Adrenal gland (tissue), 12 donors: ENCODE data around the gene VAPB. TPM values are rescaled to one million over a fixed set of nuclear protein-coding genes. Genes with fewer than 3 reads are reported as not detected.

Experiments
- DNase-seq, 7 donors: peaks; one replicate each; pipeline ENCODE4 v3.0.0-alpha.2; 2019 to 2020
- H3K27ac ChIP-seq, 5 donors: fragments of 200-600 bp; sonication (generic) in 4 of 5; 1 replicate in 3 of 5; 2 replicates in 2 of 5; pipeline versions ENCODE4 v1.5.1 to v1.8.0; 2016 to 2020; ENCODE audit warnings: mild to moderate bottlenecking in 1 of 5
- H3K27me3 ChIP-seq: fragments of 200-600 bp; 2 replicates; pipeline ENCODE4 v1.8.0; 2021
- H3K36me3 ChIP-seq, 2 donors: fragments of 200-600 bp; replicated peaks in 1 of 2; 1 replicate in 1 of 2; 2 replicates in 1 of 2; pipeline versions ENCODE4 v1.5.1 to v1.8.0; 2018 to 2022
- H3K4me1 ChIP-seq, 2 donors: fragments of 200-600 bp; replicated peaks in 1 of 2; 1 replicate in 1 of 2; 2 replicates in 1 of 2; pipeline versions ENCODE4 v1.5.1 to v1.8.0; 2018 to 2021
- H3K4me3 ChIP-seq, 4 donors: fragments of 200-600 bp; sonication (generic) in 3 of 4; one replicate each; pipeline ENCODE4 v1.5.1; 2016 to 2018
- H3K9me3 ChIP-seq, 3 donors: fragments of 200-600 bp; sonication (generic) in 1 of 3; replicated peaks in 1 of 3; 1 replicate in 2 of 3; 2 replicates in 1 of 3; pipeline versions ENCODE4 v1.5.1 to v1.8.0; 2016 to 2021
- POLR2A ChIP-seq, 2 donors: fragments of 450-650 bp; IDR thresholded peaks; one replicate each; pipeline ENCODE4 v1.6.1; 2017; ENCODE audit warnings: antibody characterized with exemption in 2 of 2, mild to moderate bottlenecking in 2 of 2, moderate library complexity in 1 of 2
- WGBS, 4 donors: extraction: QIAGEN DNeasy Blood & Tissue Kit in 2 of 4; methylation state at CpG; one replicate each; pipeline versions ENCODE4 v1.1.5 to v1.1.7; 2013 to 2017; 5-methylcytosine and 5-hydroxymethylcytosine counted together
- intact Hi-C, 2 donors: fragments of 100-400 bp; cut with DNase I; formaldehyde crosslinking; loops; one replicate each; pipeline versions ENCODE4 v1.14.1 to v1.15.0; 2022 to 2023
- polyA plus RNA-seq, 3 donors: library from polyadenylated mRNA; stranded (reverse); fragments of 200-250 nt in 2 of 3; fragments of 350-450 nt in 1 of 3; fragmentation: Illumina TruSeq in 1 of 3; extraction: RNeasy Lipid Tissue Mini Kit (QIAGEN cat#74804) in 1 of 3; gene quantifications; one replicate each; pipeline ENCODE4 v1.2.3, GENCODE V29; 2013 to 2014
- total RNA-seq, 9 donors: library from RNA; depleted of rRNA in 4 of 9; stranded (reverse); fragments of >200 nt in 4 of 9; fragments of 120-200 nt in 1 of 9; fragmentation: NEBNext Ultra II Directional in 1 of 9; extraction: Animal tissue kit (Norgen Biotek cat#: 25700) in 1 of 9; gene quantifications; one replicate each; pipeline versions ENCODE4 v1.1.0 to v1.2.4, GENCODE V29; 2013 to 2023
- TF ChIP-seq, protein P1 (sequence below), 6 experiments: fragments of 450-650 bp in 4 of 6; fragments of 200-600 bp in 2 of 6; sonication (generic) in 1 of 6; IDR thresholded peaks; 1 replicate in 5 of 6; 2 replicates in 1 of 6; pipeline versions ENCODE4 v1.5.1 to v1.8.0; 2016 to 2021; ENCODE audit warnings: antibody characterized with exemption in 6 of 6, mild to moderate bottlenecking in 2 of 6, moderate library complexity in 1 of 6
- donor health status: healthy with polysubstance abuse.
- donor health status: Bipolar disorder and iron deficiency.
- donor health status: DM: yes; HTN: yes; CAD: no.
- donor health status: DM: no; HTN: no; CAD: no.
- donor health status: DM: no; HTN: no; CAD: no.
- donor health status: DM: yes; HTN: yes; CAD: no.

The VAPB gene
- total and polyA plus RNA-seq, 12 donors: 24.6 to 162 (median 40.3) TPM

DNA sequence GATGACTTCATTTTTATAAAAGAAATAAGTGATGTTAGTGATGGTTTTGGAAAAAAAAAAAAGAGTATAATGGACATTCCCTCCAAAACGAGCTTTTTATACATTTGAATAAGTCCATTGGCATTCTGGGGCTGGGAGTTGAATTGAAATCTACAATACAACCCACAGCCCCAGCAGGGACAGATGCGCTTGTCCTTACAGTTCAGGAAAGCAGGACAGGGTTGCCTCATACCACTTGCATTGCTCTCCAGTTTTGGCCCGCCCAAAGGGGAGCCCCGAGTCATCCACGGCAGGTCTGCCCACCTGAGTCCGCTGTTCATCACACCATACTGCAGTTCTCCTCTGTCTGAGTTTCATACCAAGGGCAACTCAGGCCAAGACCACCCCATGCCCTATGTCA is 46.2 kb downstream of the VAPB start:
- TF ChIP-seq, protein P1, sequence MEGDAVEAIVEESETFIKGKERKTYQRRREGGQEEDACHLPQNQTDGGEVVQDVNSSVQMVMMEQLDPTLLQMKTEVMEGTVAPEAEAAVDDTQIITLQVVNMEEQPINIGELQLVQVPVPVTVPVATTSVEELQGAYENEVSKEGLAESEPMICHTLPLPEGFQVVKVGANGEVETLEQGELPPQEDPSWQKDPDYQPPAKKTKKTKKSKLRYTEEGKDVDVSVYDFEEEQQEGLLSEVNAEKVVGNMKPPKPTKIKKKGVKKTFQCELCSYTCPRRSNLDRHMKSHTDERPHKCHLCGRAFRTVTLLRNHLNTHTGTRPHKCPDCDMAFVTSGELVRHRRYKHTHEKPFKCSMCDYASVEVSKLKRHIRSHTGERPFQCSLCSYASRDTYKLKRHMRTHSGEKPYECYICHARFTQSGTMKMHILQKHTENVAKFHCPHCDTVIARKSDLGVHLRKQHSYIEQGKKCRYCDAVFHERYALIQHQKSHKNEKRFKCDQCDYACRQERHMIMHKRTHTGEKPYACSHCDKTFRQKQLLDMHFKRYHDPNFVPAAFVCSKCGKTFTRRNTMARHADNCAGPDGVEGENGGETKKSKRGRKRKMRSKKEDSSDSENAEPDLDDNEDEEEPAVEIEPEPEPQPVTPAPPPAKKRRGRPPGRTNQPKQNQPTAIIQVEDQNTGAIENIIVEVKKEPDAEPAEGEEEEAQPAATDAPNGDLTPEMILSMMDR (IDR thresholded peaks at IDR 0.05): no peak
- no peak for TF ChIP-seq POLR2A (IDR thresholded peaks at IDR 0.05)
- Histone ChIP-seq H3K4me3 (no peak overlapping the region), H3K4me1 (peaks cover 22 to 47% of the 10 kb centered on the region in 2 donors), H3K27me3 (no peaks in the 10 kb centered on the region), H3K27ac (no peak overlapping the region), H3K36me3 (no peaks in the 10 kb centered on the region), H3K9me3 (no peaks in the 10 kb centered on the region)
- intact Hi-C loops: no loop called here
- 90 to 96% (median 92%) methylated on average over 6 of the region's 6 CpGs for WGBS, 4 donors
- DNase-seq: no peak

DNA sequence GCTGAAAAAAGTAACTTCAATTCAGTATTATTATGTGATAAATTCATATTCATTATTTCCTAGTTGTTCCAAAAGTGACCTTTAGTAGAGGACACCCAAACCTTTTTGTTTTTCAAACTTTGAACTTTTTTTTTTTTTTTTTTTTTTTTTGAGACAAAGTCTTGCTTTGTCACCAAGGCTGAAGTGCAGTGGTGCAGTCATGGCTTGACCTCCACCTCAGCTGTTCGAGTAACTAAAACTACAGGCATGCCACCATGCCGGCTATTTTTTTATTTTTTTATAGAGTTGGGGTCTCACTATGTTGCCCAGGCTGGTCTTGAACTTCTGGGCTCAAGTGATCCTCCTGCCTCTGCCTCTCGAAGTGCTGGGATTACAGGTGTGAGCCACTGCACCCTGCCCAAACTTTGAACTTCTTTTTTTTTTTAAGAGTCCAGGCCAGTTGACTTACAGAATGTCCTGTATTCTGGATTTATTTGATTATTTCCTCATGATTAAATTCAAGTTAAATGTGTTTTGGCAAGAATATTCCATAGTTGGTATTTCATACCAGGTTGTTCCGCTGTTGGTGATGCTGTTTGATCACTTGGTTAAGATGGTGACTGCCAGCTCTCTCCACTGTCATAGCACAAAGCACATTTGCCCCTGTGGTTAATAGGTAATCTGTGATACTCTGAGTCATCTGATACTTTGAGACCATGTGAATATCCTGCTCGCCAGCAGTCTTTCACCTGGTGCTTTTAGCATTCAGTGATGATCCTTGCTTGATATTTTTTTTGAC is 48.0 kb downstream of the VAPB start:
- peaks cover 11 to 44% of the 10 kb centered on the region in 2 donors for H3K4me1 ChIP-seq
- intact Hi-C loops: no loop called here
- WGBS, 4 donors: 69 to 84% (median 77%) methylated on average over 5 of the region's 5 CpGs
- TF ChIP-seq, protein P1 (IDR thresholded peaks at IDR 0.05): no peak
- no peak for TF ChIP-seq POLR2A (IDR thresholded peaks at IDR 0.05)
- peak overlapping the region in 1 of 5 donors; percentile 24 for H3K27ac ChIP-seq
- DNase-seq: peak in 1 of 7 donors; percentile 20
- no peaks in the 10 kb centered on the region for H3K27me3 ChIP-seq
- H3K9me3 ChIP-seq: no peaks in the 10 kb centered on the region
- no peak overlapping the region for H3K4me3 ChIP-seq
- no peaks in the 10 kb centered on the region for H3K36me3 ChIP-seq

DNA sequence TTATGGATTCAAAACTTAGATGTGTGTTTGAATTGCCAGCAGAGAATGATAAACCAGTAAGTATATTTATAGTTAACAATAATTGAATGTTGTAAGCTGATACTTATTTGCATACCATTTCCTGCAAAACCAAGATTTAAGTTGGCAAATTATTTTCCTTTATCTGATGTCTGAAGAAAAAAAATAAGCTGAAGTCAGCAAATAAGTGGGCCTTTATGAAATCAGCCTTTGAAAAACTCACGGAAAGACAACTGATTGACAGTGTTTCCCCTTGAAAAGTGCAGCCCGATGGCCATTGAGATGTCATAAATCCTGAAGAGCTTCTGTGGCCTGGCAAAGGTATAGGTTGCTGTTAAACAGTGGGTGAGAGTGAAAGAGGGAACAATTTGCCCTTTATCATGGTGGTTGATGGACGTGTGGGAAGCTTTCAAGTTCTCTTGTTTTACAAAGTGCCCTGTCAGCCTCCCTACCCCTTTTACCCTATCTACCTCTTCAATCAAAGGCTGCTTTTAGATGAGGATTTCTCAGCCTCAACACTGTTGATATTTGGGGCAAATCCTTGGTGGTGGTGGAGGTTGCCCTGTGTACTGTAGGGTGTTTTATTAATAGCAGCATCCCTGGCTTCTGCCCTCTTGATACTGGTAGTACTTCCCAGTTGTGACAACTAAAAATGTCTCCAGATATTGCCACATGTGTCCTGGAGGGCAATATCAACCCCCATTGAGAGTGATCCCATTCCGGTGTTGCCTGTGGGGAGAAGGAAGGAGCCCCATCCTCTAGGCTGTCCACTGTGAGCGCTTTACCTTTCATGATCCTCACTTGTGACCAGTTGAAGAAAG is 50.2 kb downstream of the VAPB start:
- 72 to 82% (median 76%) methylated on average over 5 of the region's 5 CpGs for WGBS, 4 donors
- Histone ChIP-seq H3K27me3 (no peaks in the 10 kb centered on the region), H3K9me3 (no peaks in the 10 kb centered on the region), H3K4me1 (peaks cover 0 to 25% of the 10 kb centered on the region in 2 donors), H3K4me3 (no peak overlapping the region), H3K27ac (peak overlapping the region in 2 of 5 donors; percentile 36 to 66), H3K36me3 (peaks cover 0 to 10% of the 10 kb centered on the region in 2 donors)
- DNase-seq: no peak
- intact Hi-C loops: no loop called here
- TF ChIP-seq, protein P1 (IDR thresholded peaks at IDR 0.05): no peak
